KMS-11 (cell line): ENCODE results near the gene ROBO3.

Experiments
- H2AFZ ChIP-seq: fragments of 200-600 bp; sonication (generic); 2 replicates; pipeline ENCODE4 v1.6.1; 2016; ENCODE audit warnings: antibody characterized with exemption, mixed run types, low read depth
- H3K27ac ChIP-seq: fragments of 200-600 bp; sonication (generic); 2 replicates; pipeline ENCODE4 v1.6.1; 2016; ENCODE audit warnings: mild to moderate bottlenecking, mixed run types
- H3K27me3 ChIP-seq: fragments of 200-600 bp; sonication (generic); 2 replicates; pipeline ENCODE4 v1.6.1; 2017; ENCODE audit warnings: mild to moderate bottlenecking, low read depth, mixed run types, moderate library complexity; ENCODE audit not compliant: insufficient read depth
- H3K36me3 ChIP-seq: fragments of 200-600 bp; sonication (generic); 2 replicates; pipeline ENCODE4 v1.6.1; 2017; ENCODE audit warnings: mild to moderate bottlenecking, mixed run types; ENCODE audit not compliant: insufficient read depth
- H3K4me1 ChIP-seq: fragments of 200-600 bp; sonication (generic); 2 replicates; pipeline ENCODE4 v1.6.1; 2016; ENCODE audit warnings: mild to moderate bottlenecking, low read depth, mixed run types; ENCODE audit not compliant: poor library complexity, severe bottlenecking
- H3K4me2 ChIP-seq: fragments of 200-600 bp; sonication (generic); 2 replicates; pipeline ENCODE4 v1.7.0; 2016; ENCODE audit warnings: mild to moderate bottlenecking, mixed run types
- H3K4me3 ChIP-seq: fragments of 200-600 bp; sonication (generic); IDR thresholded peaks from 2 replicates; pipeline ENCODE4 v1.6.1; 2017; ENCODE audit warnings: low read depth, low read length, mixed read lengths; ENCODE audit not compliant: insufficient read depth
- H3K79me2 ChIP-seq: fragments of 200-600 bp; sonication (generic); 2 replicates; pipeline ENCODE4 v1.6.1; 2016; ENCODE audit warnings: low read depth, mixed run types; ENCODE audit not compliant: insufficient read depth
- H3K9ac ChIP-seq: fragments of 200-600 bp; sonication (generic); 2 replicates; pipeline ENCODE4 v1.6.1; 2016; ENCODE audit warnings: mild to moderate bottlenecking, mixed run types
- H4K20me1 ChIP-seq: fragments of 200-600 bp; sonication (generic); 2 replicates; pipeline ENCODE4 v1.6.1; 2016; ENCODE audit warnings: mild to moderate bottlenecking, mixed run types; ENCODE audit not compliant: insufficient read depth
- TF ChIP-seq, protein P1 (sequence below): fragments of 200-600 bp; sonication (generic); conservative IDR thresholded peaks from 2 replicates; pipeline ENCODE4 v1.6.1; 2017; ENCODE audit warnings: low read depth, mild to moderate bottlenecking, antibody characterized with exemption, low read length, moderate library complexity, mixed read lengths

The ROBO3 gene

DNA sequence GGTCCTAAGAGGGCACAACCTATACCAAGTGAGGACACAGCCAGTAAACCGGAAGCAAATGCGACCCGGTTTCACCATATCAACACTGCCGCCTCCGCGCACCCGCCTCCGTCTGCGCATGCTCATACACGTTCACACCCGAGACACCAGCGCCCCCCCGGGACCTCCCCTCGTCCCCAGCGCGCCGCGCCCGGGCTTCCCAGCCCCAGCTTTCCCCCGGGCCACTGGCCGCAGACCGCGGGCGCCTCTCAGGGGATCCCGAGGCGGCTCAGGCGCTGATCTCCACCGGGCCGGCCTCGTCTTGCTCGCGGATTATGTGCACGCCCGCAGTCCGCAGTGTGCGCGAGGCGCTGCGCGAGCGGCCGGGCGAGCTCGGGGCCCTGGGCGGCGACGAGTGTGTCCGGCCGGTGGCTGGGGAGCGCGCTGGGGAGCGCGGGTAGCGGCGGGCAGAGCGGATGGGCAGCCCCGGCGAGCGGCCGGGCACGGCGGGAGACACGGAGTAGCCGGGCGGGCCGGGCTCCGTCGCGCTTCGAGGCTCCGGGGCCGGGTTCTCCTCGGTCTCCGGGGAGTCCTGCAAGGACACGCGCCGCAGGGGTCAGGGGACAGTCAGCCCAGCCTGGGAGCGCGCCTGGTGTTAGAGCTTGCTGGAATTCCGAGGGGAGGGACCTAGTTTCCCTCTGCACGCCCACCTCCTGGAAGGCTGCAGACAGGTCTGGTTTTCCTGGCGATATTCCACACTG is 55.8 kb downstream of the ROBO3 start:
- H2AFZ ChIP-seq: no peak overlapping the region
- TF ChIP-seq, protein P1, sequence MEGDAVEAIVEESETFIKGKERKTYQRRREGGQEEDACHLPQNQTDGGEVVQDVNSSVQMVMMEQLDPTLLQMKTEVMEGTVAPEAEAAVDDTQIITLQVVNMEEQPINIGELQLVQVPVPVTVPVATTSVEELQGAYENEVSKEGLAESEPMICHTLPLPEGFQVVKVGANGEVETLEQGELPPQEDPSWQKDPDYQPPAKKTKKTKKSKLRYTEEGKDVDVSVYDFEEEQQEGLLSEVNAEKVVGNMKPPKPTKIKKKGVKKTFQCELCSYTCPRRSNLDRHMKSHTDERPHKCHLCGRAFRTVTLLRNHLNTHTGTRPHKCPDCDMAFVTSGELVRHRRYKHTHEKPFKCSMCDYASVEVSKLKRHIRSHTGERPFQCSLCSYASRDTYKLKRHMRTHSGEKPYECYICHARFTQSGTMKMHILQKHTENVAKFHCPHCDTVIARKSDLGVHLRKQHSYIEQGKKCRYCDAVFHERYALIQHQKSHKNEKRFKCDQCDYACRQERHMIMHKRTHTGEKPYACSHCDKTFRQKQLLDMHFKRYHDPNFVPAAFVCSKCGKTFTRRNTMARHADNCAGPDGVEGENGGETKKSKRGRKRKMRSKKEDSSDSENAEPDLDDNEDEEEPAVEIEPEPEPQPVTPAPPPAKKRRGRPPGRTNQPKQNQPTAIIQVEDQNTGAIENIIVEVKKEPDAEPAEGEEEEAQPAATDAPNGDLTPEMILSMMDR: no peak
- H3K27ac ChIP-seq: no peak overlapping the region
- no peak overlapping the region for H3K4me2 ChIP-seq
- no peaks in the 10 kb centered on the region for H4K20me1 ChIP-seq
- no peak overlapping the region for H3K9ac ChIP-seq
- no peaks in the 10 kb centered on the region for H3K79me2 ChIP-seq
- no peaks in the 10 kb centered on the region for H3K4me1 ChIP-seq
- H3K36me3 ChIP-seq: no peaks in the 10 kb centered on the region
- no peaks in the 10 kb centered on the region for H3K27me3 ChIP-seq
- H3K4me3 ChIP-seq: no peak overlapping the region

DNA sequence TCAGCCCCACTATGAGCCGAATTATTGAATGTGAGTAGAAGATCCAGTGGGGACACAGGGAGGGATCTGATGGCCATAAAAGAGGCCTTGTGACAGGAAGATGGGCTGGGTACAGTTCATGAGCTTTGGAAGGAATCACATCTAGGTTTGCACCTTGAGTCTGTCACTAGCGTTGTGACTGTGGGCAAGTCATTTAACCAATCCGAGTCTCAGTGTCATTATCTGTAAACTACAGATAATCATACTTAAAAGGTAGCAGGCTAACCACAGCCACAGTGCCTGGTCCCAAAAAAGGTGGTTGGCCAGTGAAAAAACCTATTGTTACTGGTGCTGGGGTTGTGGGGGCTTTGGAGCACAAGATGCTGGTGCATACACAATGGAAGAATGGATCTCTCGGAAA is 57.6 kb downstream of the ROBO3 start:
- Histone ChIP-seq H3K27me3 (no peaks in the 10 kb centered on the region), H3K36me3 (no peaks in the 10 kb centered on the region), H3K4me1 (no peaks in the 10 kb centered on the region), H2AFZ (no peak overlapping the region), H4K20me1 (no peaks in the 10 kb centered on the region), H3K4me2 (no peak overlapping the region), H3K9ac (no peak overlapping the region), H3K79me2 (no peaks in the 10 kb centered on the region), H3K27ac (no peak overlapping the region), H3K4me3 (no peak overlapping the region)
- TF ChIP-seq, protein P1: no peak

DNA sequence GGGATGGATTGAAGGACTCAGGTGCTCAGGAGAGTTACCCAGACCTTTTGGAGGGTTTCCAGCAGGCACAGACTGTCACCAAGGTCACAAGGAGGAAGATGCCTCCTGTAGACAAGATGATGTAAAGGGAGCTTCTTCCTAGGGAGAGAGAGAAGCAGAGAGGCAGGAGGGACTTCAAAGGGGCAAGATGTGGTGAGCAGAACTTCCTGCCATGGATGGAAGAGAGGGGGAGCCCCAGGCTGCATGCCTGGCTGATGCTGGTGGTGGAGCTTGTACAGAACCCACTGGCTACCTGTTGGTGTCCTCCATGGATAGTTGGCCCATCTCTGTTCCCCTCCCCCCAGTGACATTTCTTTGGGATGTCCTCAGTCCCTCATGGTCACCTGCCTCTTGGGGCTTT is 58.1 kb downstream of the ROBO3 start:
- H3K79me2 ChIP-seq: no peaks in the 10 kb centered on the region
- H3K27me3 ChIP-seq: no peaks in the 10 kb centered on the region
- H3K36me3 ChIP-seq: no peaks in the 10 kb centered on the region
- no peak overlapping the region for H3K9ac ChIP-seq
- no peak overlapping the region for H3K27ac ChIP-seq
- H3K4me2 ChIP-seq: no peak overlapping the region
- TF ChIP-seq, protein P1: no peak
- no peak overlapping the region for H2AFZ ChIP-seq
- H3K4me3 ChIP-seq: no peak overlapping the region
- H4K20me1 ChIP-seq: no peaks in the 10 kb centered on the region
- H3K4me1 ChIP-seq: no peaks in the 10 kb centered on the region

DNA sequence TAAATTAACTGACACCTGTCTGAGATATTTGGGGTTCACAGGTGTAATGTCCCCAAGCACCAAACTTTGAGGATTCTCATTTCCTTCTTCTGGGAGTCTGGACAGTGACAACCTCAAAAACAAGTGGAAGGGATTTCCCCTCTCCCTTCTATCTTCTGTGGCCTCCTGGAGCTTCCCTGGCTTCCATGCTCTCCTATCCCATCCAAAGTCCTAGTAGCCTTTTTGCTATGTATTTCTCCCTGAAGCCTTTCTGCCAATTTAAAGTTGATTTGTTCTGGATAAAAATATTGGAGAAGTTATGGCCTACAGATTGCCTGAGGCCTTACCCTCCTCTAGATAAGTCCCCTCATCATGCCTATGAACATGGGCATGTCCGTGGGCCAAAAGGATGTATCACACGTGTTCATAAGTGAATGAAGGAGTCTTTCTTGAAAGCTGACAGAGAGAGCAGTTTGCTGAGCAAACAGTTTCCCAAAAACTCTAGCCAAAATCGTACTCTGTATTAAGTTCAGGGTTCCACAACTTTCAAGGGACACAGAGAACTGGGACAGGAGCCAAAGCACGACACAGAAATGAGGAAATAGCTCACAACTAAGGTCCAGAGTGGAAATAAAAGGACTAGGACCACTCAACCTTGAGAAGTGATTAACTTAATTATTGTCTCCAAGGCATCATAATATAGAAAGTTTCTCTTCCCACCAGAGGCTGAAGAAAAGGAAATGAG is 63.9 kb downstream of the ROBO3 start:
- Histone ChIP-seq H3K27ac (no peak overlapping the region), H3K4me2 (no peak overlapping the region), H2AFZ (no peak overlapping the region), H3K4me1 (no peaks in the 10 kb centered on the region), H3K27me3 (no peaks in the 10 kb centered on the region), H3K9ac (no peak overlapping the region), H3K36me3 (no peaks in the 10 kb centered on the region), H4K20me1 (no peaks in the 10 kb centered on the region), H3K4me3 (no peak overlapping the region), H3K79me2 (no peaks in the 10 kb centered on the region)
- TF ChIP-seq, protein P1: no peak
